ENCODE measurements around the gene GRM3. TPM values are rescaled to one million over a fixed set of nuclear protein-coding genes. Genes with fewer than 3 reads are reported as not detected.

Gene GRM3
- total RNA-seq, 6 experiments from 2014 or later, result not detected

- Mint-ChIP-seq H3K27me3 (ENCODE audit: insufficient read depth) (no peaks in the 10 kb centered on the region), H3K9me3 (peaks cover 38% of the 10 kb centered on the region), H3K36me3 (ENCODE audit: low read depth) (no peaks in the 10 kb centered on the region), H3K4me3 (no peak overlapping the region), H3K27ac (no peak overlapping the region), H3K4me1 (ENCODE audit: low read depth) (no peaks in the 10 kb centered on the region)
- no peak for TF ChIP-seq CTCF (IDR thresholded peaks at IDR 0.05)
- no peak for DNase-seq
Measured at GRCh38 chr7:86815556-86815955, 171.8 kb downstream of the GRM3 start.

GRCh38 chr7:86818903-86819302, 175.2 kb downstream of the GRM3 start:
- no peaks in the 10 kb centered on the region for H3K27me3 Mint-ChIP-seq (ENCODE audit: insufficient read depth)
- no peak overlapping the region for H3K4me3 Mint-ChIP-seq
- H3K4me1 Mint-ChIP-seq (ENCODE audit: low read depth), result no peaks in the 10 kb centered on the region
- no peak overlapping the region for H3K27ac Mint-ChIP-seq
- TF ChIP-seq CTCF (IDR thresholded peaks at IDR 0.05), result no peak
- no peak for DNase-seq
- peaks cover 48% of the 10 kb centered on the region for H3K9me3 Mint-ChIP-seq
- H3K36me3 Mint-ChIP-seq (ENCODE audit: low read depth), result no peaks in the 10 kb centered on the region

- no peak overlapping the region for H3K27ac Mint-ChIP-seq
- TF ChIP-seq CTCF (IDR thresholded peaks at IDR 0.05), result no peak
- no peak for DNase-seq
- peaks cover 1% of the 10 kb centered on the region; the same call in 1 of the 2 replicates for H3K27me3 Mint-ChIP-seq (ENCODE audit: insufficient read depth)
- peaks cover 34% of the 10 kb centered on the region for H3K9me3 Mint-ChIP-seq
- no peak overlapping the region for H3K4me3 Mint-ChIP-seq
- H3K4me1 Mint-ChIP-seq (ENCODE audit: low read depth), result no peaks in the 10 kb centered on the region
- H3K36me3 Mint-ChIP-seq (ENCODE audit: low read depth), result no peaks in the 10 kb centered on the region
Measured at GRCh38 chr7:86823769-86824168, 180.1 kb downstream of the GRM3 start.

GRCh38 chr7:86825264-86825663, 181.6 kb downstream of the GRM3 start:
- peaks cover 36% of the 10 kb centered on the region for H3K9me3 Mint-ChIP-seq
- no peak overlapping the region for H3K27ac Mint-ChIP-seq
- TF ChIP-seq CTCF (IDR thresholded peaks at IDR 0.05), result no peak
- no peaks in the 10 kb centered on the region for H3K36me3 Mint-ChIP-seq (ENCODE audit: low read depth)
- H3K4me1 Mint-ChIP-seq (ENCODE audit: low read depth), result no peaks in the 10 kb centered on the region
- no peak for DNase-seq
- H3K4me3 Mint-ChIP-seq, result no peak overlapping the region
- peaks cover 1% of the 10 kb centered on the region; the same call in 1 of the 2 replicates for H3K27me3 Mint-ChIP-seq (ENCODE audit: insufficient read depth)

- no peak for TF ChIP-seq CTCF (IDR thresholded peaks at IDR 0.05)
- Mint-ChIP-seq H3K4me3 (no peak overlapping the region), H3K36me3 (ENCODE audit: low read depth) (no peaks in the 10 kb centered on the region), H3K27me3 (ENCODE audit: insufficient read depth) (peaks cover 1% of the 10 kb centered on the region; the same call in 1 of the 2 replicates), H3K27ac (no peak overlapping the region), H3K4me1 (ENCODE audit: low read depth) (no peaks in the 10 kb centered on the region), H3K9me3 (peaks cover 37% of the 10 kb centered on the region)
- no peak for DNase-seq
Measured at GRCh38 chr7:86826948-86827347, 183.2 kb downstream of the GRM3 start.

- Mint-ChIP-seq H3K27ac (no peak overlapping the region), H3K36me3 (ENCODE audit: low read depth) (no peaks in the 10 kb centered on the region; the same call in 1 of the 2 replicates), H3K9me3 (peaks cover 26% of the 10 kb centered on the region), H3K4me1 (ENCODE audit: low read depth) (no peaks in the 10 kb centered on the region), H3K27me3 (ENCODE audit: insufficient read depth) (no peaks in the 10 kb centered on the region), H3K4me3 (no peak overlapping the region)
- TF ChIP-seq CTCF (IDR thresholded peaks at IDR 0.05), result no peak
- DNase-seq, result no peak
Measured at GRCh38 chr7:86833360-86833759, 189.7 kb downstream of the GRM3 start.

All from HFFc6 (cell line).